HS-5 (cell line): ENCODE data around the gene GNMT.

Experiments
- DNase-seq: peaks from one replicate; pipeline ENCODE4 v3.0.0-alpha.2; 2012; ENCODE audit warnings: low read depth

The GNMT gene

DNA sequence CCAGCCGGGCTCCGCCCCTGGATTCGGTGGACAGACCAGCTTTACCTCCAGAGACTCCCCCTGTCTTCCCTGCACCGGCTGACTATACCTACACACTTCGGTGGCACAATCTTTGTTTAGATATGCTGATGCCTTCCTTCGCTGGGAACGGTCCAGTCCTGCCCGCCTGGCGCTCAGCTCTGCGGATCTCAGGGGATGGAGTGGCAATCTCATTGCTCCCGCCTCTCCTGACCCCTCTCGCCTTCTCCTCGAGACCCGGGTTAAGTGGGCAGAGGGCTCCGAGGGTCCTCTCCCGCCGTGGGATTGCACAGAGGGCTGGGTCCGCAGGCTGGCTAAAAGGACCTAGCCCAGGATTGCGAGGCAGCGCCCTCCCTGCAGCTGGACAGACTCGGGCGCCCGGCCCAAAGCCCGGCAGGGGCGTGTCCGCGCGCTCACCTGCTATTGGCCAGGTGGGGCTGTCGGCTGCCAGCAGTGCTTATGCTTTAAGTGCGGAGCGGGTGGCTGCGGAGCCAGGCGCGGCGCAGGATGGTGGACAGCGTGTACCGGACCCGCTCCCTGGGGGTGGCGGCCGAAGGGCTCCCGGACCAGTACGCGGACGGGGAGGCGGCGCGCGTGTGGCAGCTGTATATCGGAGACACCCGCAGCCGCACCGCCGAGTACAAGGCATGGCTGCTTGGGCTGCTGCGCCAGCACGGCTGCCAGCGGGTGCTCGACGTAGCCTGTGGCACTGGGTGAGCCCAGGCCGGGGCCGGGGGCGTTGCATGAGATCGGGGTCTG, at the start of gene GNMT:
GNMT (plus strand) TSS at position 512 of the 777 bp plus-strand sequence; CDS start at position 526, 14 bp downstream.
- no peak for DNase-seq

DNA sequence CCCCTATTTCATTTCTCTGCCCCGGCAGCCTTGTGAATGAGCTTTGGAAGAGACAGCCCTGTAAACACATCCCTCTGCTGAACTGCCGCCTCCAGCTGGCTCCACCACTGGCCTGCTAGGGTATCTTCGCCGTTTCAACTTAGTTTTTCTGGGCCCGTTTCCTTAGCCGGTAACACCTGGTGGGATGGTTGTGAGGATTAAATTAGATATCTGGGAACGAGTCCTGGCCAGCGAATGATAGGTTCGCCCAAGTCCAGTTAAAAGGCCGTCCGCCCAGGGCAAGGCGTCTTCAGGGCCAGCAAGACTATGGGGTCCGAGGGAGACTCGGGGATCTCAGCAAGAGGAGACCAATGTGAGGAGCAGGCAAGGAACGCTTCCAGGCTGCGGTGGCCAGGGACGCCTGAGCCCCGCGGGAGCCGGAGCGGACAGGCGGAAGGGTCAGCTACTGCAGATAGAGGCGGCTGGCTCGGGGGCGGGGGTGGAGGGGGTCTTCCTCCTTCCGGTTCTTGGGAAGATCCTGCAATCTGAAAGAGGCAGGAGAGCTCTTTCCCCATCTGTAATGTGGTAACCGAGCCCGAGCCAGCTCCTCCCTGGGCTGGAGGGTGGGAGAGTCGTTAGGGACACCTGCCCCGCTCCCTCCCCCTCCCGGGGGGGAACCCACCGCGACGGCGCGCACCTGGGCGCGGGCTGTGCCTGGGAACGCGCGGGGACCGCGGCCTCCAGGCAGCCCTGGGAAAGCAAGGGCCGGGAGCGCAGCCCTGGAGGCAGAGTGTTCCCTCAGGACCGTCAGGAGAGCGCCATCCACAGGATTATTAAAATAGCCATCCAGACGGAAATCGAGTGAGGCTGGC, 49.2 kb upstream of the GNMT start:
- no peak for DNase-seq

DNA sequence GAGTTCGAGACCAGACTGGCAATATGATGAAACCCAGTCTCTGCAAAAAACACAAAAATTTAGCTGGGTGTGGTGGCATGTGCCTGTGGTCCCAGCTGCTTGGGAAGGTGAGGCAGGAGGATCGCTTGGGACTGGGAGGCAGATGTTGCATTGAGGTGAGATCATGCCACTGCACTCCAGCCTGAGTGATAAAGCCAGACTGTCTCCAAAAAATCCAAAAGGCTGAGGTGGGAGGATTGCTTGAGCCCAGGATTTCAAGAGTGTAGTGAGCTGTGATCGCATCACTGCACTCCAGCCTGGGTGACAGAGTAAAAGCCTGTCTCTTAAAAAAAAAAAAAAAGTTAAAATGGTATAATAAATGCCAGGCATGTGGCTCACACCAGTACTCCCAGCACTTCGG, 46.0 kb upstream of the GNMT start:
- no peak for DNase-seq

DNA sequence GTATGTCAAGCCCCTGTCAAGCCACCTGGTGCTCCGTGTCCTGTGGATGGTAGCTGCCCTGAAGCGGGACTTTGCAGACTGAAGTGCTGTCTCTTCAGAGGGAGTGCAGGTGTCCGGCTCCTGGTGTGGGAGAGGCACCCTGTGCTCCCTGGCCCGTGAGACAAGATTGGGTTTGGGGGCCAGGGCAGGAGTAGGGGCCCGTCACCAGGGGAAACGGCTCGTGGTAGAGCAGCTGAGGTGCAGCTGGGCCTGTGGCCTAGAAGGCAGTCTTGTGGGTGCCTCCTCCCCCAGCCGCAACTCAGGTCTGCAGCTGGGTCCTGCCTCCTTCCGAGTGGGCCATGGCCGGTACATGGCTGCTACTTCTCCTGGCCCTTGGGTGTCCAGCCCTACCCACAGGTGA, 44.8 kb upstream of the GNMT start, which contains the start of gene PTCRA:
PTCRA (plus strand) TSS at position 322 of the 400 bp plus-strand sequence; CDS start at position 339, 17 bp downstream.
- no peak for DNase-seq

DNA sequence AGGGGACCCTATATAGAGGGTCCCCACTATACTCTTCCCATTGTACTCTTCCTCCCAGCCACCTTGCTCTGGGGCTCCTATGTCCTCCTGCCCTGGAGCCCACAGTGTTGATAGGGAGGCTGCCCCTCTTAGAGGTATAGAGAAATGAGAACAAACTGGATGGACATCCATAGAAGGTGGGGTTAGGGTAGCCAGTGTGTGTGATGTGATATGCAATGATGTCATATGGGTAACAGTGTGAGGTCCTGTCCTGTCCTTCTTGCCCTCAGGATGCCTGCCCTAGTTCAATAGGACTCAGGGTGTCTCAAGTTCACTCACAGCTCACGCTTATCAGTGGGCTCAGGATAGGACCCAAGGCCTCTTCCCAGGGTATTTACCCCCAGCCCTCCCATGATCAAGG, 44.3 kb upstream of the GNMT start:
- no peak for DNase-seq

DNA sequence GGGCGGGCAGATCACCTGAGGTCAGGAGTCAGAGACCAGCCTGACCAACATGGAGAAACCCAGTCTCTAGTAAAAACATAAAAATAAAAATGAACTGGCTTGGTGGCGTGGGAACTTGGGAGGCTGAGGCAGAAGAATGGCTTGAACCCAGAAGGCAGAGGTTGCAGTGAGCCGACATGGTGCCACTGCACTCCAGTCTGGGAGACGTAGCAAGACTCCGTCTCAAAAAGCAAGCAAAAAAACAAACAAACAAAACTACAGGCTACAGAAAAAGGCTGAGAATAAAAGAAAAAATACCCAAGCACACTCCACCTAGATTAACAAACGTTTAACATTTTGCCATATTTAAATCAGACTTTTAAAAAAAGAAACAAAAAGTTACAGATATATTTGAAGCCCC, 38.8 kb upstream of the GNMT start:
- DNase-seq = no peak

DNA sequence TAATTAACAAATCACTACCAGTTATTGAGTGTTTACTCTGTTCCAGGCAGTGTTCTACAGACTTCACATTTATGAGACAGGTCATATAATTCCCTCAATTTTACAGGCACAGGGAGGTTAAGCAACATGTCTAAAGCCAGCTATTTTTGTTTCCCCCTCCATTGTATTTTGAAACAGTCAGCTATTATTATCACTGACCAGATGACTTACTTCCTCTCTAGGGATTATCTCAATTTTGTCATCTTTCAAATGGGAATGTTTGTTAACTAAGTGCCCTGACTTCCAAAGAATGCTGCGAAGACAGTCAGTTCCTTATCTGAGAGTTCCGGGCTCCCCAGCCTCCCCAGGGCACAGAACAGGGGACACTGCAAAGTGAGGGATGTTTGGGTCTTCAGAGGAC, 36.9 kb upstream of the GNMT start:
- no peak for DNase-seq

DNA sequence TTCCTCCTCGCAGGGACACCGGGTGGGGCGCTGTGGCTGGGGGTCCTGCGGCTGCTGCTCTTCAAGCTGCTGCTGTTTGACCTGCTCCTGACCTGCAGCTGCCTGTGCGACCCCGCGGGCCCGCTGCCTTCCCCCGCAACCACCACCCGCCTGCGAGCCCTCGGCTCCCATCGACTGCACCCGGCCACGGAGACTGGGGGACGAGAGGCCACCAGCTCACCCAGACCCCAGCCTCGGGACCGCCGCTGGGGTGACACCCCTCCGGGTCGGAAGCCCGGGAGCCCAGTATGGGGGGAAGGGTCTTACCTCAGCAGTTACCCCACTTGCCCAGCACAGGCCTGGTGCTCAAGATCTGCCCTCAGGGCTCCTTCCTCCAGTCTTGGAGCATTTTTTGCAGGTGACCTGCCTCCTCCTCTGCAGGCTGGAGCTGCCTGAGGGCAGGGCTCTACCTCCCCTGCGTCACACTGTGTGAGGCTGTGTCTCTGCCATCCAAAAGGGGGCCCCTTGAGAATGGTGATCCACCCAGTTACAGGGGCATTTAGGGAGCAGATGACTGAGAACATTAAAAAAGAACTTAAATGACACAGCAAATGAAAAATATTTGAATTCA, 35.2 kb upstream of the GNMT start:
- no peak for DNase-seq

DNA sequence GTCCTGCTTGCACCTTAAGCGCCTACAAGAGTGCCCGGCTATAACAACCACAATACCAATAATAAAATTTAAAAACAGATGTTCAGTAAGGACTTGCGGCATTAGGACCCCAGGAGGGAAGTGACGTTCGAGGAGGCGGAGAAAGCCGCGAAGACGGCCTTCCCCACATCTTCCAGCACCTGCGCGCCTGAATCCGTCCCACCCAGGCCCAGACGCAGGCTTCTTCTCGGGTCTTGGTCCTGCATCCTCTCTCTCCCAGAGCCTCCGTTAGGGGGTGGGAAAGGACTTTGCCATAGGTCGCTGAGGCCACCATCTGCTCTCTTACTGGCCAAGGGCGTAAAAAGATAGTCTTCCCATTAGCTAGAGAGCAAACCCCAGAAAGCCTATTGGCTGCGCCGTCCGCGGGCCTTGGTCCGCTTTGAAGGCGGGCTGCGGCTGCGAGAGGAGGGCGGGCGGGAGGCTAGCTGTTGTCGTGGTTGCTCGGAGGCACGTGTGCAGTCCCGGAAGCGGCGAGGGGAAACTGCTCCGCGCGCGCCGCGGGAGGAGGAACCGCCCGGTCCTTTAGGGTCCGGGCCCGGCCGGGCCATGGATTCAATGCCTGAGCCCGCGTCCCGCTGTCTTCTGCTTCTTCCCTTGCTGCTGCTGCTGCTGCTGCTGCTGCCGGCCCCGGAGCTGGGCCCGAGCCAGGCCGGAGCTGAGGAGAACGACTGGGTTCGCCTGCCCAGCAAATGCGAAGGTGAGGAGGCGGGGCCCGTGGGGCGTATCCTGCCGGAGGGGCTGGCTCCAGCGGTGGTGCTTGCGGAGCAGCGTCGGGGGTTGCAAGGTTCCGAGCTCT, 31.4 kb upstream of the GNMT start, which contains the start of gene CNPY3:
CNPY3 (plus strand) TSS at position 495 of the 835 bp plus-strand sequence; CDS start at position 586, 91 bp downstream.
- DNase-seq = peak; percentile 97

DNA sequence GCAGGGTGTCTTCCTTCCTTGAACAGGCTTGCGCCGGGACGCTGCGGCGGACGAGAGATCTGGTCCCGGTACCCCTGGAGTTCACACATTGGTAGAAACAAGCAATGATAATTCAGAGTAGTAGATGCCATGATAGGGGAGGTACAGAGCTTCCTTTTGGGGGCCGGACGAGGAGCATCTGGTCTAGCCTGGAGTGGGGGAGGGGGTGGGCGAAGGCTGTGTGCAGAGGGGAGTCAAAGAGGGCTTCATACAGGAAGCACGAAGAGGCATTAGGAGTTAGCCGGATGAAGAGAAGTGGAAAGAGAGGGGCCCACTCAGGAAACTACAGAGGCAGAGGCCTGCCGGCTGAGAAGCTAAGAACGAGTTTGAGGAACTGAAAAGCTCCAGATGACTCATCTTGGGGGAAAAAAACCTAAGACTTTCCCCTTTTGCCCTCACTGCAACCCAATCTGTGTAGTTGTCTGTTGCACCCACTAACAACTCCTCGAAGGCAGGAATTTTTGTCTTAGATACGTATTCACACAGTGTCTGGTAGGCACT, 30.7 kb upstream of the GNMT start:
- peak; percentile 58 for DNase-seq

DNA sequence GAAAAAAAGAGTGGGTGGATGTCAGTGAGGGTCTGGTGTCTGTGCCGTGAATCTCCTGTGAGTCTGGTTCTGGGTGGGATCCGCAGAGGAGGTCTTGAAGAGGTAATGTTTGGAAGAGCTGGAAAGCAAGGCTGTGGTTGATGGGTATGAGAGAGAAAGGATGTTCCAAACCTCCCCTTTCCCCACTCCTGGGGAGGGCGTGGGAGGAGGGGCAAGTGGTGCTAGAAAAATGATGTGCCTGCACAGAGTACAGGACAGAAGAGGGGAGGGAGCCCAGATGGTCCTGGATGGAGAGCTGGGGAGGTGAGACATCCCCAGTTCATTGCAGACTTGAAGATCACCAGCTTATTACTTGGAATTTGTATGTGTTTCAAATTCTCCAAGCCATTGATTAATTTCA, 28.1 kb upstream of the GNMT start:
- no peak for DNase-seq

DNA sequence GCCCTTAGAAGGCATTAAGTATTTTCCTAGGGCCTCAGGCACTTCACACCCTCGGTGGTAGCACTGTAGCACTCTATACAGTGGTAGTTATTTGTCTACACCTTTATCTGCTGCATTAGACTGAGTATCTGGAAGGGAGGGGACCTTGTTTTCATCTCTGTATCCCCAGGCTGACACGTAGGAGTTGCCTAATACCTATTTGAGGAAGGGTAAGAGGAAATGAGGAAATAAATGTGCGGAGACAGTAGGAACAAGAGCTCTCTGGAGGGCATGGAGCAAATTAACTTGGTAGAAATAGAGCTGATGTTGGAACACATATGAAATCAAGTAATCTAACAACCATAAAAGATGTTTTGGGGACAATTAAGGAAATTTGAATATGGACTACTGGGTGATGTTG, 27.3 kb upstream of the GNMT start:
- DNase-seq = no peak

DNA sequence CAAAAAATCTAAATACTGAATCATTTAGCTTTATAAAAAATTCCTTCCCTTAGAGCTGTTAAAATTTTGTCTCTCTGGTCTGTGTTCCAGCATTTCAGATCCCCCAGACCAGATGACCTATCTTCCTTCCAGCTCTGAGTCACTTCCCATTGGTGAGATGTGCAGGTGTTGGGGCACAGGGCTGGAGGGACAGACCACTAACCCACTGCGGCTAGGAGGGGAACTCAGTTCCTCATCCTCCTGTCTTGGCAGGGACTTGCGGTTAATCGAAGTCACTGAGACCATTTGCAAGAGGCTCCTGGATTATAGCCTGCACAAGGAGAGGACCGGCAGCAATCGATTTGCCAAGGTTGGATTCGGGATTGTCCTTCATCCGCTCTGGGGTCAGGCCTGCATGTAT, 25.2 kb upstream of the GNMT start:
- no peak for DNase-seq

DNA sequence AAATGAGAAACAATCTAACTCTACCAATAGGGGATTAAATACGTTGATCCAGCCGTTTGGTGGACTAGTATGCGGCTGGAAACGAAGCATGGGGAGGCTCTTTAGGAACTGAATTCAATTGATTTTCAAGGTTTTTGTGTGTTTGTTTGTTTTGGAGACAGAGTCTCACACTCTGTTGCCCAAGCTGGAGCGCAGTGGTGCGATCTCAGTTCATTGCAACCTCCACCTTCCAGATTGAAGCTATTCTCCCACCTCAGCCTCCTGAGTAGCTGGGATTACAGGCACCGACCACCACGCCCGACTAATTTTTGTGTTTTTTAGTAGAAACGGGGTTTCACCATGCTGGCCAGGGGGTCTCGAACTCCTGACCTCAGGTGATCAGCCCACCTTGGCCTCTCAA, 24.2 kb upstream of the GNMT start:
- no peak for DNase-seq

DNA sequence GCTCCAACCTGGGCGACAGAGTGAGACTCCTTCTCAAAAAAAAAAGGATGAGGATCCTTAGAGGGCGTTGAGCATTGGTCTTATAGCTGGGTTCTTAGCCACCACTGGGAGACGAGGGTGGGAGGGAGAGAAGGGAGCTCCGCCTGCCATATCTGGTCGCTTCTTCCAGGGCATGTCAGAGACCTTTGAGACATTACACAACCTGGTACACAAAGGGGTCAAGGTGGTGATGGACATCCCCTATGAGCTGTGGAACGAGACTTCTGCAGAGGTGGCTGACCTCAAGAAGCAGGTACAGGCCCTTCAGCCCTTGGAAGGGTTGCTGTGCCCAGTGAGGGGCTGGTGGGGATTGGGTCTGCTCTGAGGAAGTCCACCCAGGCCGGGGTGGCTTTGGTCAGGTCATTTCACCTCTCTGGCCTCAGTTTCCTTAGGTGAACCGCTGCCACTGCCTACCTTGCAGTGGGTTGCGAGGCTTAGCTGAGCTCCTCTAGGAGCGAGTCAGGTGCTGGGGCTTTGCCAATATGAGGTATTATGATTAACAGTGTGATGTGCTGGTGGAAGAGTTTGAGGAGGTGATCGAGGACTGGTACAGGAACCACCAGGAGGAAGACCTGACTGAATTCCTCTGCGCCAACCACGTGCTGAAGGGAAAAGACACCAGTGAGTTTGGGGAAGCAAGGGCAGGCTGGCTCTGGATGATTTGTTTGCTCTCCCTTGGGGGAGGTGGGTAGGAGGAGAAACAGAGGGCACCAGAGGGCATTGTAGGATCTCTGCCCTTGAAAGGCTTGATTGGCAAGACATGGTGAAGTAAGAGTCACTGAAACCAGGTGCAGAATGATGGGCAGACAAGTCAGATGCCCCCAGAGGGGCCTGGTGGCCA, 22.8 kb upstream of the GNMT start:
- DNase-seq = no peak

DNA sequence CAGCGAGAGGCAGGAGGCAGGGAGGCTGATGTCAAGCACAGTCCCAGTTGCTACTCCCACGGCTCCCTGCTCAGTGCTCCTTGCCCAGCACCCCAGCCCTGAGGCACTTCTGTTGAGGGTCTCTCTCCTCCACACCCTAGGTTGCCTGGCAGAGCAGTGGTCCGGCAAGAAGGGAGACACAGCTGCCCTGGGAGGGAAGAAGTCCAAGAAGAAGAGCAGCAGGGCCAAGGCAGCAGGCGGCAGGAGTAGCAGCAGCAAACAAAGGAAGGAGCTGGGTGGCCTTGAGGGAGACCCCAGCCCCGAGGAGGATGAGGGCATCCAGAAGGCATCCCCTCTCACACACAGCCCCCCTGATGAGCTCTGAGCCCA, 22.1 kb upstream of the GNMT start:
- no peak for DNase-seq

DNA sequence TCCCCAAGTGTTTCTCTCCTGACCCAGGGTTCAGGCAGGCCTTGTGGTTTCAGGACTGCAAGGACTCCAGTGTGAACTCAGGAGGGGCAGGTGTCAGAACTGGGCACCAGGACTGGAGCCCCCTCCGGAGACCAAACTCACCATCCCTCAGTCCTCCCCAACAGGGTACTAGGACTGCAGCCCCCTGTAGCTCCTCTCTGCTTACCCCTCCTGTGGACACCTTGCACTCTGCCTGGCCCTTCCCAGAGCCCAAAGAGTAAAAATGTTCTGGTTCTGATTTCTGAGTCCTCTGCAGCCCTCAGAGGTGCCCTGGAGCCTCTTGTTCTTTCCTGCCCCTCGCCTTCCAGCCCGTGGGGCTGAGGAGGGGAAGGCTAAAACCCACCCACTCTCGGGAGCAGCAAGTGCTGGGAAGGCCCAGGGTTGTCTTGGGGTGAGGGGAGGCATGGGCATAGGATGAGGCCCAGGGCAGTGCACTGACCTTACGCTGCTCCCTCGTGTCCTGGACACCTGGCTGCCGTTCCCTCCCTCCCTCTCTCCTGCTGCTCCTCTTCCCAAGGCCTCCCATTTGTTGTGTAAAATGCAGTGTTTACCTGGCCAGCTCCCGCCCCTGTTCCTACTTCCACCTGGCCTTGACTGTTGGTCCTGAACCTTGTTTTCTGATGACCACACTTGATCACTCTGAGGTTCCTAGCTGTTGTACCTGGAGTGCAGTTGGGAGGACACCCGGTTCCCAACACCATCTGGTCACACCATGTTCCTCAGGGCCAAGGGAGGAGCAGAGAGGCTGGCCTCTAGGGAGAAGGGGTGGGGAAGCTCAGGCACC, 21.4 kb upstream of the GNMT start:
- no peak for DNase-seq

DNA sequence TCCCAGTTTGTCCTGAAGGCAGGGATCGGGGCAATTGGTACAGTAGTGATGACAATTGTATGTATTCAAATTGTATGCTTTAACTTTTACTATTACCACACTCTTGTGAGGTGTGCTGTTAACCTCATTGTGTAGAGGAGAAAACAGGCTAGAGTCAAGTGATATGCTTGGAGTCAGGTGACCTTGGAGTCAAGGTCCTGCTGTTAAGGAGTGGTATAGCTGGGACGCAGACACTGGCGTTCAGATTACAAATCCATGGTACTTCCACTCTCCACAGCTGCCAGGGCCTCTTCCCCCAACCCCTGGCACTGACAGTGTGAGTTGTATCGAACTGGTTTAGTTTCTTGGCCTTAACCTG, 20.8 kb upstream of the GNMT start:
- DNase-seq = no peak

DNA sequence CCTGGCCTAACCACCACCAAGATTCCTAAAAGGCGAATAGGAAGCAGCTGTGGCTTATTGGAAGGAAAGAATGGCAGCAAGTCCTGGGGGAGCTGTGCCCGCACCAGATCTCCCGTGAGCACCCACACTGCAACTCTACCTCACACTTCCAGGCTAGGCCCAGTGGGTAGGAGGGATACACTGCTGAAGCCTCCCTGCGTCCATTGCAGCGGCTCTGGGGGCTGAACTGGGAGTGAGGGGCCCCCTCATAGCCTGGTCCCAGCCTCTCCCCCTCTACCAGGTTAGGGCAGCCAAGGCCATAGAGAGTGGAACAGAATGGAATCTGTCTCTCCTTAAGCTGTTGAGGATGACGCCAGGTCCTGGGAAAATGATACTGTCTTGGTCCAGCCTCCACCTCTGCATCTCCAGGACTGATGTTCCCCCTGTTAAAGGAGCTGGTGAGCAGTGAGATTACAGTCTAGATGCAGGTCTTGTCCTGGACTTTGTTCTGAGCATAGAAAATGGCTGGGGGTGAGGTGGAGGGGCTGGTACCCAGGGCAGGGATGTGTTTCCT, 20.0 kb upstream of the GNMT start:
- no peak for DNase-seq
